Activated CD8-positive, alpha-beta memory T cell treated with anti-CD3 and anti-CD28 coated beads, Interleukin-2, amount 10 ng/mL, durations not matched to agents 7 days and 5 days (primary cell): ENCODE measurements around the gene NPM3. TPM values are rescaled to one million over a fixed set of nuclear protein-coding genes. Genes with fewer than 3 reads are reported as not detected.
"Not testable (repeated sequence)": the region's sequence is repeated elsewhere in the genome, so short reads cannot be mapped to it uniquely, and the experiment has no call there.

ENCODE experiments used
- ATAC-seq: fragments of 150-1000 bp; cut with Tn5 transposase; one replicate; pipeline ENCODE4 v1.10.0; 2021; ENCODE audit warnings: moderate library complexity
- CTCF ChIA-PET: fragments of 350-600 bp; sonication (Branson Sonifier 250); formaldehyde crosslinking; loops from one replicate; lab custom pipeline; 2021; ENCODE audit warnings: antibody characterized with exemption; lab: Charles Lee
- DNase-seq: peaks from one replicate; pipeline ENCODE4 v3.0.0-alpha.2; 2020
- H3K27ac Mint-ChIP-seq: one replicate; pipeline ENCODE4 v1.8.0; 2021; ENCODE audit warnings: mild to moderate bottlenecking, mixed read lengths
- H3K27me3 Mint-ChIP-seq: one replicate; pipeline ENCODE4 v1.8.0; 2021; ENCODE audit warnings: mixed read lengths
- H3K36me3 Mint-ChIP-seq: one replicate; pipeline ENCODE4 v1.8.0; 2021; ENCODE audit warnings: mild to moderate bottlenecking, mixed read lengths
- H3K4me1 Mint-ChIP-seq: one replicate; pipeline ENCODE4 v1.8.0; 2021; ENCODE audit warnings: mixed read lengths
- H3K4me3 Mint-ChIP-seq: one replicate; pipeline ENCODE4 v1.8.0; 2021; ENCODE audit warnings: mild to moderate bottlenecking, moderate library complexity, mixed read lengths
- H3K9me3 Mint-ChIP-seq: one replicate; pipeline ENCODE4 v1.8.0; 2022; ENCODE audit warnings: low read depth, mixed read lengths
- total RNA-seq, 2 experiments: library from RNA; stranded (reverse); gene quantifications; one replicate each; pipeline ENCODE4 v1.2.3, GENCODE V29; 2021

The NPM3 gene
- total RNA-seq, 2 experiments from 2014 or later = 46.1 to 75.4 TPM

GRCh38 chr10:101818119-101818871 is 35.0 kb upstream of the NPM3 start, which contains the start of gene OGA:
OGA (minus strand) TSS chr10:101818444; CDS start chr10:101818022, 422 bp downstream.
- Mint-ChIP-seq H3K9me3 (no peaks in the 10 kb centered on the region), H3K4me3 (peak within 1 kb of the TSS; percentile 90), H3K36me3 (peaks cover 27% of the 10 kb centered on the region), H3K27ac (peak within 1 kb of the TSS; percentile 97), H3K4me1 (peaks cover 41% of the 10 kb centered on the region), H3K27me3 (no peaks in the 10 kb centered on the region)
- ATAC-seq (peak; percentile 92), DNase-seq (peak; percentile 99)
- CTCF ChIA-PET = interaction anchor here (0.7 to 3.8 kb wide), 11 partner anchors 11 to 255 kb away, joined by 3 to 21 read pairs (median 5); partner anchors contain the start of gene NPM3

GRCh38 chr10:101817337-101818118 is 34.3 kb upstream of the NPM3 start:
- H3K9me3 Mint-ChIP-seq = no peaks in the 10 kb centered on the region
- no peaks in the 10 kb centered on the region for H3K27me3 Mint-ChIP-seq
- DNase-seq = peak; percentile 61
- H3K4me3 Mint-ChIP-seq = peak overlapping the region; percentile 90
- peak overlapping the region; percentile 97 for H3K27ac Mint-ChIP-seq
- CTCF ChIA-PET = interaction anchor here (0.7 to 3.8 kb wide), 11 partner anchors 12 to 192 kb away, joined by 3 to 21 read pairs (median 5); partner anchors contain the start of gene NPM3
- peak; percentile 14 for ATAC-seq
- H3K4me1 Mint-ChIP-seq = peaks cover 48% of the 10 kb centered on the region
- peaks cover 30% of the 10 kb centered on the region for H3K36me3 Mint-ChIP-seq

GRCh38 chr10:101816913-101817336 is 33.7 kb upstream of the NPM3 start:
- Mint-ChIP-seq H3K9me3 (no peaks in the 10 kb centered on the region), H3K27ac (peak overlapping the region; percentile 97), H3K36me3 (peaks cover 31% of the 10 kb centered on the region), H3K27me3 (no peaks in the 10 kb centered on the region), H3K4me3 (peak overlapping the region; percentile 90), H3K4me1 (peaks cover 48% of the 10 kb centered on the region)
- CTCF ChIA-PET = interaction anchor here (1.3 to 3.8 kb wide), 6 partner anchors 16 to 35 kb away, joined by 4 to 20 read pairs (median 8); no protein-coding TSS in a partner anchor
- no peak for ATAC-seq
- DNase-seq = no peak

GRCh38 chr10:101816376-101816775 is 33.1 kb upstream of the NPM3 start:
- H3K4me1 Mint-ChIP-seq = peaks cover 47% of the 10 kb centered on the region
- CTCF ChIA-PET = interaction anchor here (1.8 to 3.8 kb wide), 5 partner anchors 16 to 34 kb away, joined by 5 to 20 read pairs (median 12); no protein-coding TSS in a partner anchor
- peak overlapping the region; percentile 90 for H3K4me3 Mint-ChIP-seq
- peaks cover 32% of the 10 kb centered on the region for H3K36me3 Mint-ChIP-seq
- ATAC-seq (no peak), DNase-seq (no peak)
- H3K9me3 Mint-ChIP-seq = no peaks in the 10 kb centered on the region
- no peaks in the 10 kb centered on the region for H3K27me3 Mint-ChIP-seq
- H3K27ac Mint-ChIP-seq = peak overlapping the region; percentile 97

GRCh38 chr10:101814466-101815071 is 31.3 kb upstream of the NPM3 start:
- Mint-ChIP-seq H3K36me3 (peaks cover 41% of the 10 kb centered on the region), H3K27ac (peak overlapping the region; percentile 97), H3K4me3 (peak overlapping the region; percentile 90), H3K27me3 (no peaks in the 10 kb centered on the region), H3K9me3 (no peaks in the 10 kb centered on the region), H3K4me1 (peaks cover 40% of the 10 kb centered on the region)
- CTCF ChIA-PET = interaction anchor here (0.6 to 3.1 kb wide), 3 partner anchors 9 to 299 kb away, joined by 3 to 12 read pairs (median 4); no protein-coding TSS in a partner anchor
- DNase-seq (no peak), ATAC-seq (no peak)

GRCh38 chr10:101812606-101813005 is 29.4 kb upstream of the NPM3 start:
- CTCF ChIA-PET = interaction anchor here (0.8 to 1.5 kb wide), 5 partner anchors 21 to 34 kb away, joined by 3 to 7 read pairs (median 3); partner anchors contain the start of gene NPM3
- Mint-ChIP-seq H3K9me3 (no peaks in the 10 kb centered on the region), H3K4me1 (peaks cover 32% of the 10 kb centered on the region), H3K4me3 (no peak overlapping the region), H3K36me3 (peaks cover 48% of the 10 kb centered on the region), H3K27me3 (no peaks in the 10 kb centered on the region), H3K27ac (no peak overlapping the region)
- no peak for DNase-seq
- no peak for ATAC-seq

GRCh38 chr10:101807158-101807557 is 23.9 kb upstream of the NPM3 start:
- Mint-ChIP-seq H3K36me3 (peaks cover 53% of the 10 kb centered on the region), H3K9me3 (no peaks in the 10 kb centered on the region), H3K4me3 (no peak overlapping the region), H3K27ac (no peak overlapping the region), H3K27me3 (no peaks in the 10 kb centered on the region), H3K4me1 (peaks cover 9% of the 10 kb centered on the region)
- ATAC-seq (no peak), DNase-seq (no peak)
- CTCF ChIA-PET = interaction anchor here (0.6 kb wide), 1 partner anchor 19 kb away, joined by 3 read pairs; no protein-coding TSS in a partner anchor

- Mint-ChIP-seq H3K4me1 (peaks cover 4% of the 10 kb centered on the region), H3K27me3 (no peaks in the 10 kb centered on the region), H3K4me3 (no peak overlapping the region), H3K36me3 (peaks cover 60% of the 10 kb centered on the region), H3K9me3 (no peaks in the 10 kb centered on the region), H3K27ac (no peak overlapping the region)
- DNase-seq (no peak), ATAC-seq (no peak)
- CTCF ChIA-PET = interaction anchor here (1.0 kb wide), 1 partner anchor 22 kb away, joined by 3 read pairs; no protein-coding TSS in a partner anchor
Measured at GRCh38 chr10:101803511-101803910, 20.3 kb upstream of the NPM3 start.

GRCh38 chr10:101797403-101798059 is 14.3 kb upstream of the NPM3 start:
- Mint-ChIP-seq H3K27ac (no peak overlapping the region), H3K27me3 (no peaks in the 10 kb centered on the region), H3K36me3 (peaks cover 67% of the 10 kb centered on the region), H3K9me3 (no peaks in the 10 kb centered on the region), H3K4me1 (peaks cover 3% of the 10 kb centered on the region), H3K4me3 (no peak overlapping the region)
- ATAC-seq (no peak), DNase-seq (no peak)
- CTCF ChIA-PET = interaction anchor here (0.8 to 1.1 kb wide), 5 partner anchors 14 to 109 kb away, joined by 3 to 4 read pairs (median 3); partner anchors contain the start of genes NPM3 and OGA

- no peaks in the 10 kb centered on the region for H3K9me3 Mint-ChIP-seq
Measured at GRCh38 chr10:101793526-101793925, 10.3 kb upstream of the NPM3 start.

GRCh38 chr10:101789686-101790085 is 6.4 kb upstream of the NPM3 start:
- DNase-seq = no peak
- Mint-ChIP-seq H3K9me3 (no peaks in the 10 kb centered on the region), H3K27ac (no peak overlapping the region), H3K4me3 (no peak overlapping the region), H3K27me3 (no peaks in the 10 kb centered on the region), H3K4me1 (peaks cover 5% of the 10 kb centered on the region), H3K36me3 (peaks cover 53% of the 10 kb centered on the region)
- CTCF ChIA-PET = interaction anchor here (0.9 to 1.5 kb wide), 3 partner anchors 8 to 283 kb away, joined by 3 to 11 read pairs (median 4); no protein-coding TSS in a partner anchor
- no peak for ATAC-seq

More at GRCh38 chr10:101793526-101793925, 10.3 kb upstream of the NPM3 start:
- Mint-ChIP-seq H3K27me3 (no peaks in the 10 kb centered on the region), H3K4me3 (no peak overlapping the region), H3K27ac (no peak overlapping the region), H3K4me1 (peaks cover 2% of the 10 kb centered on the region), H3K36me3 (peaks cover 58% of the 10 kb centered on the region)
- no peak for ATAC-seq
- DNase-seq = no peak
- CTCF ChIA-PET = interaction anchor here (3.8 kb wide), 1 partner anchor 10 kb away, joined by 18 read pairs; the partner anchor contains the start of gene NPM3

- CTCF ChIA-PET = interaction anchor here (0.9 to 1.5 kb wide), 2 partner anchors 8 to 16 kb away, joined by 3 to 11 read pairs; no protein-coding TSS in a partner anchor
- H3K27ac Mint-ChIP-seq, H3K4me3 Mint-ChIP-seq, H3K27me3 Mint-ChIP-seq, H3K9me3 Mint-ChIP-seq, ATAC-seq, DNase-seq, H3K4me1 Mint-ChIP-seq: not testable (repeated sequence)
- H3K36me3 Mint-ChIP-seq = peaks cover 51% of the 10 kb centered on the region
Measured at GRCh38 chr10:101789231-101789630, 6.0 kb upstream of the NPM3 start.
